ENCODE results near the gene DUSP23. TPM values are rescaled to one million over a fixed set of nuclear protein-coding genes. Genes with fewer than 3 reads are reported as not detected.

DUSP23 gene
- total RNA-seq, 1 donor from 2014 or later = 40.1 TPM

DNA sequence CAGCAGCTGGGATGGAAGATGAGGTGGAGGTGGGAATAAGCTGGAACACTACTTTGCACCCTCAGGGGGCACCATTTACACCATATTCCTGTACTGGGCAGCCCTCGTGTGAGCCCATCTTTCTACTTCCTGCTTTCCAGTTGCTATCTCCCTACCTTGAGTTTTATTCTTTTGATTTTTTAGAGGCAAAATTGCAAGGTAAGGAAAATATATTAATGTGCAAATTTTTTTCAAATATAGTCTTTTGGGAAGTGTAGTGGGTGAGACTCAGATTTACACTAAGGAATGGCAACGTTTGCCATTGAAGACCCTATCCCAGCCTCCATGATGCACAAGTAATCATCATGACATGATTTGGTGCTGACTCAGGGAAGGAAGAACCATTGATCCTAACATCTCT, 31.1 kb upstream of the DUSP23 start:
- no peak for DNase-seq (ENCODE audit: low spot score in 2 of 2, unreplicated experiment in 2 of 2)
- H3K36me3 Mint-ChIP-seq = no peaks in the 10 kb centered on the region
- peaks cover 8% of the 10 kb centered on the region for H3K9me3 Mint-ChIP-seq
- H3K4me3 Mint-ChIP-seq = no peak overlapping the region
- TF ChIP-seq, protein P1, sequence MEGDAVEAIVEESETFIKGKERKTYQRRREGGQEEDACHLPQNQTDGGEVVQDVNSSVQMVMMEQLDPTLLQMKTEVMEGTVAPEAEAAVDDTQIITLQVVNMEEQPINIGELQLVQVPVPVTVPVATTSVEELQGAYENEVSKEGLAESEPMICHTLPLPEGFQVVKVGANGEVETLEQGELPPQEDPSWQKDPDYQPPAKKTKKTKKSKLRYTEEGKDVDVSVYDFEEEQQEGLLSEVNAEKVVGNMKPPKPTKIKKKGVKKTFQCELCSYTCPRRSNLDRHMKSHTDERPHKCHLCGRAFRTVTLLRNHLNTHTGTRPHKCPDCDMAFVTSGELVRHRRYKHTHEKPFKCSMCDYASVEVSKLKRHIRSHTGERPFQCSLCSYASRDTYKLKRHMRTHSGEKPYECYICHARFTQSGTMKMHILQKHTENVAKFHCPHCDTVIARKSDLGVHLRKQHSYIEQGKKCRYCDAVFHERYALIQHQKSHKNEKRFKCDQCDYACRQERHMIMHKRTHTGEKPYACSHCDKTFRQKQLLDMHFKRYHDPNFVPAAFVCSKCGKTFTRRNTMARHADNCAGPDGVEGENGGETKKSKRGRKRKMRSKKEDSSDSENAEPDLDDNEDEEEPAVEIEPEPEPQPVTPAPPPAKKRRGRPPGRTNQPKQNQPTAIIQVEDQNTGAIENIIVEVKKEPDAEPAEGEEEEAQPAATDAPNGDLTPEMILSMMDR (IDR thresholded peaks at IDR 0.05; ENCODE audit: unreplicated experiment) = no peak
- H3K27me3 Mint-ChIP-seq (ENCODE audit: low read depth) = no peaks in the 10 kb centered on the region
- H3K4me1 Mint-ChIP-seq = no peaks in the 10 kb centered on the region
- no peak overlapping the region for H3K27ac Mint-ChIP-seq

DNA sequence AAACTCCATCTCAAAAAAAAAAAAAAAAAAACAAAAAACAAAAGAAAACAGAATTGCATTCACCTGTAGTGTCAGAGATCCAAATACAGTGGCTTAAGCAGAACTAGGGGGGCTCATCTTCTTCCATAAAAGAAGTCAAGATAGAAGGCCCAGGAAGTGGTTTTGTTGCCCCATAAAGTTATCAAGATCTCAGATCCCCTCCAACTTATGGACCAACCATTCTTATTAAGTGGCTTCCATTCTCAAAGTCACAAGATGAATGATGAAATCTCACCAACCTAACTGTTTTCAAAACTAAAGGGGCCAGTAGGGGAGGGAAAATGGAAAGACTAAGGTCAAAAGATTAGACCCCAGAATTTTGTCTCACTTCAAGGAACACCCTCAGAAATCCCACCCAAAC, 30.1 kb upstream of the DUSP23 start:
- Mint-ChIP-seq H3K27ac (no peak overlapping the region), H3K9me3 (peaks cover 8% of the 10 kb centered on the region)

DNA sequence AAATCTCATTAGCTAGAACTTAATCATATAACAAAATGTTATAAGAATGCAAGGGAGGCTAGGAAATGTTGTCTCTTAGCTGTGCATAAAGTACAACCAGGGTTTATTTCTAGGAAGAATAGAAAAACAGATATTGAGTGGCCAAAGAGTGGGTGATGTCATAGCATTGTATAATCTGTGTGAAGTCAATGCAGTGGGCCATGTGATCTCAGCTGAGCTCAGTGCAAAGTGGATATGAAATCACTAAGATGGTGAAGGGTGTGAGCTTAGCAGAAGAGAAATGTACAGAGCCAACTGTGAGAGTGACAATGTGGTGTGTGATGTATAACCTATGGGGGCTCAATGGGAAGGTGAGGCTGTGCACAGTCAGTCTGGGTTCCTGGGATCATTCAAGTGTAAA, 29.7 kb upstream of the DUSP23 start:
- H3K36me3 Mint-ChIP-seq = no peaks in the 10 kb centered on the region
- H3K9me3 Mint-ChIP-seq = peaks cover 8% of the 10 kb centered on the region
- no peak for DNase-seq (ENCODE audit: low spot score in 2 of 2, unreplicated experiment in 2 of 2)

More for the DNA sequence above, 30.1 kb upstream of the DUSP23 start:
- H3K4me3 Mint-ChIP-seq = no peak overlapping the region
- no peaks in the 10 kb centered on the region for H3K27me3 Mint-ChIP-seq (ENCODE audit: low read depth)
- no peaks in the 10 kb centered on the region for H3K36me3 Mint-ChIP-seq
- TF ChIP-seq, protein P1 (IDR thresholded peaks at IDR 0.05; ENCODE audit: unreplicated experiment) = no peak
- DNase-seq (ENCODE audit: low spot score in 2 of 2, unreplicated experiment in 2 of 2) = no peak
- H3K4me1 Mint-ChIP-seq = no peaks in the 10 kb centered on the region

DNA sequence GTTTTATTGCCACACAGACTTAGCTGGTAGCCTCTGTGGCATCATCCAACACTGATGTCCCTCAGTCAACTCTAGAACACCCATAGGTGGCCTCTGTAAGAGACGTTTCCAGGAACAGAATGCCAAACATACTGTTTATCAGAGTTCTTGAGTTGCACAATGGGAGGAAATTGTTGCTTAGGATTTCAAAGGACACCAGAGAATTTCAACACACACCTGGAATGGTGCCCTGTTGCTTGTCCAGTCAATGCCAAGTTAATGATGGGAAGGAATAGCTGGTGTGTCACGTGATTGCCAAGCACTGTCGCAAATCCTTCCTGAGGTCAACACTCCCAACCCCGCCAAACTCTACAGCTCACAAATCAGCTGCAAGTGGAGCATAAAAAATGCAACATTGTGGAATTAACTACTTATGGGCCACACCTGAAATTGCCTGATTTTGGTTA, 28.6 kb upstream of the DUSP23 start:
- H3K27ac Mint-ChIP-seq = no peak overlapping the region
- no peaks in the 10 kb centered on the region for H3K36me3 Mint-ChIP-seq

More for the DNA sequence above, 29.7 kb upstream of the DUSP23 start:
- no peak overlapping the region for H3K27ac Mint-ChIP-seq
- H3K27me3 Mint-ChIP-seq (ENCODE audit: low read depth) = no peaks in the 10 kb centered on the region
- H3K4me3 Mint-ChIP-seq = no peak overlapping the region
- no peaks in the 10 kb centered on the region for H3K4me1 Mint-ChIP-seq
- TF ChIP-seq, protein P1 (IDR thresholded peaks at IDR 0.05; ENCODE audit: unreplicated experiment) = no peak

DNA sequence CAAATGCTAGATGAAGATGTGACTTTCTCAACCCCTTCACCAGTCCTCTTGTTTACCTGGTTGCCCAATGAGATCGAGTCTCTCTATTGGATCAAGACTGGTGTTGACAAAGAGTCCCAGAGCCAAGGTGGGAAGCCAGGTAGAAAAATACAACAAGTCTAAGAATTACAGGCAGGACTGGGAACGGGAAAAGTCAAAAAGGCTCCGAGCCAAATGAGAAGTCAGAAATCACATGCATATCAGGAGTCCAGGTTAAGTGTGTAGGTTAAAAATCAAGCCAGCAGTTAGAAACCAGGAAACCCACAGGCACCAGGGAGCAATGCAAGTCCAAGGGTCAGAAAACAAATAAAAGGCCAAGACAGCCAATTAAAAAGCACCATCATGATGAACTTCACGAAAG, 27.4 kb upstream of the DUSP23 start:
- Mint-ChIP-seq H3K4me3 (no peak overlapping the region), H3K27me3 (ENCODE audit: low read depth) (peaks cover 5% of the 10 kb centered on the region), H3K27ac (no peak overlapping the region), H3K9me3 (peaks cover 5% of the 10 kb centered on the region), H3K4me1 (no peaks in the 10 kb centered on the region), H3K36me3 (no peaks in the 10 kb centered on the region)
- TF ChIP-seq, protein P1 (IDR thresholded peaks at IDR 0.05; ENCODE audit: unreplicated experiment) = no peak
- DNase-seq (ENCODE audit: low spot score in 2 of 2, unreplicated experiment in 2 of 2) = no peak

More for the DNA sequence above, 28.6 kb upstream of the DUSP23 start:
- TF ChIP-seq, protein P1 (IDR thresholded peaks at IDR 0.05; ENCODE audit: unreplicated experiment) = no peak
- no peak for DNase-seq (ENCODE audit: low spot score in 2 of 2, unreplicated experiment in 2 of 2)
- no peak overlapping the region for H3K4me3 Mint-ChIP-seq
- no peaks in the 10 kb centered on the region for H3K4me1 Mint-ChIP-seq
- peaks cover 5% of the 10 kb centered on the region for H3K9me3 Mint-ChIP-seq
- H3K27me3 Mint-ChIP-seq (ENCODE audit: low read depth) = peaks cover 5% of the 10 kb centered on the region

All from mesothelial cell of epicardium (in vitro differentiated cells).